DMS53 (cell line): ENCODE data around the gene ELOVL2.
"Not testable (repeated sequence)": the region's sequence is repeated elsewhere in the genome, so short reads cannot be mapped to it uniquely, and the experiment has no call there.

Experiments used
- DNase-seq: peaks from one replicate; lab custom pipeline; 2025; lab: John Stamatoyannopoulos, UW

The ELOVL2 gene

GRCh38 chr6:11023032-11023431 lies 21.1 kb downstream of the ELOVL2 start:
- no peak for DNase-seq

- DNase-seq, result no peak
Measured at GRCh38 chr6:11021714-11022113, 22.4 kb downstream of the ELOVL2 start.

- no peak for DNase-seq
Measured at GRCh38 chr6:11021003-11021402, 23.1 kb downstream of the ELOVL2 start.

- no peak for DNase-seq
Measured at GRCh38 chr6:11018225-11018624, 25.9 kb downstream of the ELOVL2 start.

- DNase-seq, result no peak
Measured at GRCh38 chr6:11017090-11017489, 27.0 kb downstream of the ELOVL2 start.

- DNase-seq, result no peak
Measured at GRCh38 chr6:11016452-11016851, 27.7 kb downstream of the ELOVL2 start.

- no peak for DNase-seq
Measured at GRCh38 chr6:11015102-11015501, 29.0 kb downstream of the ELOVL2 start.

GRCh38 chr6:11013721-11014070 lies 30.4 kb downstream of the ELOVL2 start:
- no peak for DNase-seq

- DNase-seq, result no peak
Measured at GRCh38 chr6:11012976-11013720, 31.0 kb downstream of the ELOVL2 start.

- DNase-seq, result no peak
Measured at GRCh38 chr6:11012295-11012754, 31.8 kb downstream of the ELOVL2 start.

- DNase-seq, result no peak
Measured at GRCh38 chr6:11011787-11012234, 32.3 kb downstream of the ELOVL2 start.

GRCh38 chr6:11009353-11009752 lies 34.8 kb downstream of the ELOVL2 start:
- DNase-seq, result peak; percentile 43

- no peak for DNase-seq
Measured at GRCh38 chr6:11008821-11009220, 35.3 kb downstream of the ELOVL2 start.

GRCh38 chr6:11007715-11008608 lies 36.1 kb downstream of the ELOVL2 start:
- DNase-seq, result peak; percentile 63

GRCh38 chr6:11006061-11006460 lies 38.0 kb downstream of the ELOVL2 start:
- DNase-seq, result peak; percentile 6

- DNase-seq, result not testable (repeated sequence)
Measured at GRCh38 chr6:11003297-11003696, 40.8 kb downstream of the ELOVL2 start.

GRCh38 chr6:11002176-11002575 lies 41.9 kb downstream of the ELOVL2 start:
- DNase-seq, result no peak

- no peak for DNase-seq
Measured at GRCh38 chr6:10999994-11000393, 44.1 kb downstream of the ELOVL2 start.

- no peak for DNase-seq
Measured at GRCh38 chr6:10995114-10995707, 48.9 kb downstream of the ELOVL2 start.

GRCh38 chr6:10993896-10994295 lies 50.2 kb downstream of the ELOVL2 start:
- DNase-seq, result no peak

- no peak for DNase-seq
Measured at GRCh38 chr6:10991115-10991514, 53.0 kb downstream of the ELOVL2 start.

- no peak for DNase-seq
Measured at GRCh38 chr6:10989587-10989986, 54.5 kb downstream of the ELOVL2 start.

- DNase-seq, result not testable (repeated sequence)
Measured at GRCh38 chr6:10984959-10985358, 59.1 kb downstream of the ELOVL2 start.
